HG02970 (cell line): ENCODE data around the gene ANO2.

ENCODE experiments used
- ATAC-seq: cut with Tn5 transposase; IDR thresholded peaks from one replicate; pipeline ENCODE4 v1.9.1; 2021; ENCODE audit warnings: mild to moderate bottlenecking, moderate library complexity, moderate number of reproducible peaks; ENCODE audit not compliant: unreplicated experiment, low FRiP score

The ANO2 gene

DNA sequence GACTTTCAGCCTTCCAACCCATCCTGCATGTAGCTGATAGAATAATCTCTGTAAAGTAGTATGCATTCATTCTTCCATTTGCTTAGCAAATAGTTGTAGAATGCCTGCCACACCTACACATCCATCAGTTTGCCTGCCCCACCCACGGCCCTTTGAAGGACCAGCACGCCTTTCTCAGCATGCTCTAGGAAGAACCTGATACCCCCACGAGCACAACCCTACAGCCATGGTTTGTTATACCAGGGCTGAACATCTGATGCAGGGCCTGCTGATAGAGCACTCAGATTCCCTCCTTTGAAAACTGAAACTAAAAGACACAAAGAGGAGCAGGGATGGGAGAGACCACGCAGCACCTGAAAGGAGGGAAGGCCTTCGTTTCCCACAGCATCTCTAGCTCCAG is 205.1 kb downstream of the ANO2 start:
- ATAC-seq, result no peak

DNA sequence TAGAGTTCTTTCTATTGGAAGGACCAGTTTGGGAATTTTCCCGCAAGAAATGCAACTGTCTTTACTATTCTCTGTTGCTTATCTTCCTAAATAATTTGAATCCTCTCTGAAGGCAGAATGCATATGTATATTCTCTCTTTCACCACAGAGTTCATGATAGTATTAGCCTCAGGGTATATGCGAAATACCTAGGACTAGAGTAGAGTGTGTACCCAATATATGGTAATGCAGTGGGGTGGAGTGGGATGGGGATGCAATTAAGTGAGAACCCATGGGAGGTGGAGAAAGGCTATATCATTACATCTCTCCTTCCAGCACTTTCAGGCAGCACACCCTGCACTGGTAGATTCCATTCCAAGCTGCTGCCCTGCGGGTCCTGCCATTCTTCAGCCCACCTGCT is 207.3 kb downstream of the ANO2 start:
- no peak for ATAC-seq

DNA sequence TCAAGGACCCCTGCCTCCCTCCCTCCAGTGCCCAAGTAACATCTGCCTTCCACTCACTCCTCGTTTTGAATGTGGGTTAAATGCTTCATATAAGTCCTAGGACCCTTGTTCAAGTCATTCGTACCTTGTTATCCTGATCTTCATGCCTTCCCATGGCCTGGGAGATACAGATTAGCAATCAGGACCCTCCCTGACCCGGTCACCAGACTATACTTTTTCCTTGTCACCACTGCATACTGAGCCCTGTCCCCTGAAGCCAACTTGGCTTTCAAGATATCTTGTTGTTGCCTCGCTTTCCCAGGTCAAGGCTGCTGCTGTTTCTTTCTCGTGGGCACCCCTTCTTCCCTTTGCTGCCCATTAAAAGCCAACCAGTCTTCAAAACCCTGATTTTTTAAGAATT is 208.5 kb downstream of the ANO2 start:
- no peak for ATAC-seq

DNA sequence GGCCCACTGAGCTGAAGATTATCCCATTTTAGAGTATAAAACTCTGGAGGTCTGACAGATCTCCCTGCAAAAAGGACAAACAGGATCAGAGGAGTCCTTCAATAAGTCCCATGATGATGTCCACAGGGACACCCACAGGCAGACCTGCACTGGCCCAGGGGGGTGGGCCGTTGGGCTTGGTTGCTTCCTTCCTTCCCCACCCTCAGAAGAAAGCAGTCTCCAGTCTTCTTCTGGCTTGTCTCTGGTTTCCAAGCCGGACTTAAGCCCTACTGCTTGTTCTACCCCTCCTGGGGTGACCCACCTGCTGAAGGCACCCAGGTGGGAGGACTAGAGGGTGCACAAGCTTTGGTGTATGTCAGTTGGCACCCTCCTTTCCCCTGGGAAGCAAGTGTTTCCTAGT is 209.0 kb downstream of the ANO2 start:
- no peak for ATAC-seq

DNA sequence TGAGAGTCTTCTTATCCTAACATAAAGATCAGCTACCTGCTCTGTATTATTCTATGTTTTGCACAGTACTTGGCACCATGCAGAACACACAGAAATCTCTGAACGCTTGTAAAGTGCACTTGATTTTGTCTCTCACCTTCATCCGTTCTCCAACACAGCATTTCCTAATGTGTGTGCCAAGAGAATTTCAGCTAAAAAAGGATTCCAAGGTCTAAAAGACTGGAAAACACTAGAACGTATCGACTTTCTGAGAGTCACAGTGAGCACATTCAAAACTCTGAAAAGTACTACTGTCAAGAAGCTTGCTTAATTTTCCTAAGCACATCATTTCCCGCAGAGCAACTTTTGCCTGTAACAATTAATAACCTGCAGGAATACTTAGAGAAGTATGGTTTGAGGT is 211.1 kb downstream of the ANO2 start:
- ATAC-seq, result no peak

DNA sequence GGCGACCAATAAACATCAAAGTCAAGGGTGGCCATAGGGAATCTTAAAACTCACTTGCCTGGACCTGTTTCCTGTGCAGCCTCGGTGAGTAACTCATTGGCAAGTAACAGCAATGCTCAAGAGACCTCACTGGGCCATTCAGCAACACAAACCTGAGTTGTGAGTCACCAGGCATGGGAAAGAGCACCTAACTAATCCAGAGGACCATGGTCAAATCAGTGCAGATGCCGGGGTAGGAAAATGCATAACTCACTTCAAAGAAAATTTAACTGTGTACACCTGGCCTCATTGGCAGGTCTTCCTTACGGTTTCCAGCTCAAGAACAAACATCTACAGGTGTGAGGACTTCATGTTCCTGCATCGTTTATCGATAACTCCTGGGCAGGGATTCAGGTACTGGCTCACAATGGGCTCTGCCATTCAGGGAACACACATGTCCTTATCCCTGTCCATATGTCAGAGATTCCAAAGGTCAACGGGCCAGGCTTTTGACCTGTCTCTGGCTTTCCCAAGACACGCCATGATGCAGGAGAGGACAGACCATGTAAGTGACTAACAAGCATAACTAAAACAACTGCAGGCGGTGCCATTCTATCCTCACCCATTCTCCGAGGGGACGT is 211.8 kb downstream of the ANO2 start:
- no peak for ATAC-seq

DNA sequence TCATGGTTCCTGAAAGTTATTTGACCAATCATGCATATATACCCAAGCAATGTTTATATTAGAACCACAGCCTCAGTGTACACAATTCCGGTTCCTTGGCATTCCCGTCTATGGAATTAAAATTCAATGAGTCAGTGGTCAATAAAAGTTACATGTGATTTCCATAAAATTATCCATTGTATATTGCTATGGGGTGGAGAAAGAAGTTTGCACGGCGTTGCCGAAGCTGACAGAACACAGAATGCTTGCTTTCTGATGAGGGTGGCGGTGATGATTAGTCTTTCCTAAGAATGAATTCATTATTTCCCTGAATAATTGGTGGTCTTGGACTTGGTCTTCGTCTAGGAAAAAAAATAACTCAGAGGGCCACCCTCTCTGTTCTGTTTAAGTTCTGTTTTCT is 214.1 kb downstream of the ANO2 start:
- no peak for ATAC-seq

DNA sequence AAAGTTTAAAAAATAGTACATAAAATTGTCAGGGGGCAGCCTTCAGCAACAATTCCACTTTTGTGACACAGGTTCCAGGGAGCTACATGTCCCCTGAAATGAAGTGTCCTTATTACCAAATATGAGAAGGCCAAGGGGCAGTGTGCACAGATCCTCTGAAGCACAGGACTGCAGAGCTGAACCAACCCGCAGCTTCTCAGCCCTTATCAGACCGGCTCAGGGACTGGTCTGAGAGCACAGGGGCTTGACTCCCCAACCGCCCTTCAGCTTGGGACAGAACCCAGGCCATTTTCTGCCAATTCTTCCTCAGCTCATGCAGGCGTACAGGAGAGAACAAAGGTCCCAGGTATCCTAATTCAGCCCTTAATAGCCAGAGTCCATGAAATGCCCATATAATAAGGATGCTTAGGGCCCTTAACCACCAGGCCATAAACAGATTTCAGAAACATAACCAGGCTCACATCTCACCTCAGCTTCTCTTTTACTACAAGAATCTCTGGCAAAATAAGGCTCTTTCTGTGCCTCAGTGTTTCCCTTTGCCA is 221.3 kb downstream of the ANO2 start:
- no peak for ATAC-seq

DNA sequence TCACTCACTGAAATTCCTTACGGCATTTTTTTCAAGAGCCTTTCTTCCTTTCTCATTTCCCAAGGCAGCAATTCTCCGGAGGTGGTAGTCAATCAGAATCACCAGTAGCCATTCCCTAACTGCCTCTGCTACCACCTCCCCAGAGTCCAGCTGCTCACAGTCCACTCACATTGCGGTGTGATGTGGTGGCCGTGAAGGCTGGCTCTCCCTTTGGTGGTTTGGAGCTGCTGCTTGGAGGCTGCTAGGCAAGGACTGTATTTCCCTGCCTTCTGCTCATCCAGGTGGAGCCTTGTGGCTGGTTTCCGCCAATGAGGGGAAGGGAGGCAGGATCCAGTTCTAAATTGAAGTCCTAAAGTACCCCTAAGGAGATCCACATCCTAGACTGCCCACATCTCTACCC is 222.0 kb downstream of the ANO2 start:
- no peak for ATAC-seq

DNA sequence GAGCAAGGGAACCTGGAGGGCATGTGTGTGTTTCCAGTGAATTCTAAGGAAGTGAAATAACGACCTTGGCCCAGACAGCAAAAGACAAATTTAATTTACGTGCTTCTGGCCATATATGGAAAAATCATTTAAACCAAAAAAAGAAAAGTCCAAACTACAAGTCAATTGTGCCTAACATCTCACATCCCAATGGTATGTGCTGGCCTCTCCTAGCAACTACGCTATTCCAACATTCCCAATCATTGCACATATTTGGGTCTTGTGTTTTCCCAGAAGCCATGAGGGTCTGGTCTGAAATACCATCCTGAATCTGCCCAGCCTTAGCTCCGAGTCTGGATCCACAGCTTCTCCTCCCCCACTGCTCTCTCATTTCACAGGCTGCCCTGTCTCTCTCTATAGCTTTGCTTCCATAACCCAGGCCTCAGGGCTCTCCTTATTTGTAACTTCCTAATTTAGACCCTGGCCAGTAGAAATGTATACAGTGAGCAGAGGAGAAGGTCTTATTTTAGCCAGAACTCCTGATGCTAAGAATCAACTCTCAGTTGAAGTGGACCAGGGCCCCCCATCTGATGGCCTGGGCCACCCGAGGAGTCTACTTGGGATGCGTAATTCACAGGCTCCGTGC is 224.6 kb downstream of the ANO2 start:
- ATAC-seq, result no peak

DNA sequence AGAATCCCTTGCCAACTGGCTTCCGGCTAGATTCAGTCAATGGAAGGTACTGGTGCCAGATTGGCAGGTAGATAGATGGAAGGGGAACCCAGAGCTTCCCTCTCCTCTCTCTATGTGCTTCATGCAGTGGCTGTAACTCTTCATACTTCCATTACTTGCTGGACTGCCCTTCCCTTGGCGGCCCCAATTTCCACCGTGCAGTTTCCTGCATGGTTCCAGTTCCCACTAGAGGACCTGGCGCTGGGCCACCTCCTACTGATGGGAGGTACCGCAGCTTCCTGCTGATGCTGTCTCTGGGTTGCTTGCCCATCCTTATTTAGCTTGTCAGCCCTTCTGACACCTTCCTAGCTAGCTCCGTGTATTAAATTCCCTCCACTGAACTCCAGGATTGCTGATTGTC is 226.4 kb downstream of the ANO2 start:
- no peak for ATAC-seq

DNA sequence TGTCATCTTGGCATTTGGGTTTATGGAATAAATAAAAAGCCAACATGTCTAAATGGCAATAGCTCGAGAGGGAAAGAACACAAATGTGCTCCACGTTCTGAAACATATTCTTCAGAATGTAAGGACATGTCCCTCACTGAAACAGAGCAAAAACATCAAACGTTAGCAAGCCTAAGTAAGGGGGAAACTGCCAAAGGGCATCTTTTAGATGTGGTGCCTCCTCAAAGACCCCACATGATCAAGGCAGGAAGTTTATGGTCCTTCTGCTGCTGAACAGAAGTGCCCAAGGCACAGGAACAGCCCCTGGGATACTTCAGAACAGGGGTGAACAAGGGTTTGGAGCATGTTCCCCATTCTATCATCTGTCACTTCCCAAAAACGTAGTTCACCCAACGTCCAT is 227.0 kb downstream of the ANO2 start:
- ATAC-seq, result no peak

DNA sequence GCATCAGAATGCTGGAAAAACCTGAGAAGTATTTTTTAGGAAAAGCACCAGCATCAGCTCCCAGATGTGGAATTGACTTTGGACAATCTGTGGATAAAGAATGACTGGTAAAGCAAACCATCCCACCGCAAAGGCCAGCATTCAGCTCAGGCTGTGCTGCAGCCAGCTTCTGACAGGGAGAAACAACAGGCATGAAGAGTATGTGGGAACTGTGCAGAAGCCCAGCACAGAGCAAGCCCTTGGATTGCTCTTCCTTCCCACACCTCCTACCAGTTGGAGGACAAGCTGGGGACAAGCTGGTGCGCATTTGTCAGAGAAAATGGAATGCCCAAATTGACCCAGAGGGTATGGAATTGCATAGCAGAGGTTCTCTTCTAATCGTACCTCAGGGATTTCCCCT is 228.1 kb downstream of the ANO2 start:
- ATAC-seq, result no peak

DNA sequence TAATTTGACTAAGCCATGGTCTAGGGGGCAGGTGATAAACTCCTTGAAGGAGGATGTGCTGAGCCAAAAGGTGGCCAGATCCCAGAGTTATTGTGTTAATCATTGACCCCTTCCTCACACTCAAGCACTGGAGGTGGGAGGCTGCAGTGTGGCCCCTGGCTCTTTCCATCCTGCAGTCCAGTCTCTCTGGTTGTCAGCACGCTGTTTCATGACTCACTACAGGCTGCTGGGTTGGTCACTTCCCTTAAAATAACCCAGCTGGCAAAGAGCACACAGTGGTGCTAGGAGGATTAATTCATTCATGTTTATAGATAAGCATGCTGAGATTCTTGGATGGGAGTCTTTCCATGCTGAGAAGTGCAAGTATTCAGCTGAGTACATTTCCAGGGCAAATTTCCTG is 228.9 kb downstream of the ANO2 start:
- no peak for ATAC-seq

DNA sequence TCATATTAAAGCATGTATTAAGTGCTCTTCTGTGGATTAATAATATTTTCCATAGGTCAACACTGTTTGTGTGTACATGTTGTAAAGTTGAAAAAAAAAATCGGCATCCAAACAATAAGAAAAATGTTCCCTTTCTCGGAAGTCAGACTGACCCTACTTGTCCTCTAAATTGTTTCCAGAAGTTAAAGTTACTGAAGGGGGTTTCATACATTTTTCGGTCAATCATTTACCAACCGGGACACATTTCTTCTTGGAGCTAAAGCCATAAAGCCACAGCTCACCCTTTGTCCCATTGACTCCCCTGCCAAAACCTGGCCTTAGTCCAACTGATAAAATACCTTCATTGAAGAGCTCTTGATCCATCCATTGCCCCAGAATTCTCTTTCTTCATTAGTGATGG is 230.0 kb downstream of the ANO2 start:
- ATAC-seq, result no peak

DNA sequence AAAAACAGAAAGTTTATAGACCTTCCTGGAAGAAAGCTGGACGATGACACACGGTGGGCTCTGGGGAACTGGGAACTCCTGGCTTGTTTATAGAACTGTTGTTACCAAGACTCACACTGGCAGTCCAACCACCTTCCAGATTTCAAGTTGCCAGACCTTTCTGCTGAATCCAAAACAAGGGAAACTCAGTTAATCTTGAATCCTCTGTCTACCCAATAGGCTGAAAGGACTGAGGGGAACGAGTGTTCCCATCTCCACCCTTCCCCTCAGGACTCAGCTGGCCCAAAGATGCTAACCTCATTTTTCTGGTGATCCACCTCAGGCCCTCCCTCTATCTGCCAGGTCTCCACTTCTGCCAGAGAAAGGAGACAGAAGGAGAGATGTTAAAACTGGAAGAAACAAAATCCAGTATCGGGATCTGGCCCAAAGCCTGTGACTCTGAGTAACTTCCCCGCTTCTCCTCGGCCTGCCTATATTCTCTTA is 231.4 kb downstream of the ANO2 start:
- no peak for ATAC-seq

DNA sequence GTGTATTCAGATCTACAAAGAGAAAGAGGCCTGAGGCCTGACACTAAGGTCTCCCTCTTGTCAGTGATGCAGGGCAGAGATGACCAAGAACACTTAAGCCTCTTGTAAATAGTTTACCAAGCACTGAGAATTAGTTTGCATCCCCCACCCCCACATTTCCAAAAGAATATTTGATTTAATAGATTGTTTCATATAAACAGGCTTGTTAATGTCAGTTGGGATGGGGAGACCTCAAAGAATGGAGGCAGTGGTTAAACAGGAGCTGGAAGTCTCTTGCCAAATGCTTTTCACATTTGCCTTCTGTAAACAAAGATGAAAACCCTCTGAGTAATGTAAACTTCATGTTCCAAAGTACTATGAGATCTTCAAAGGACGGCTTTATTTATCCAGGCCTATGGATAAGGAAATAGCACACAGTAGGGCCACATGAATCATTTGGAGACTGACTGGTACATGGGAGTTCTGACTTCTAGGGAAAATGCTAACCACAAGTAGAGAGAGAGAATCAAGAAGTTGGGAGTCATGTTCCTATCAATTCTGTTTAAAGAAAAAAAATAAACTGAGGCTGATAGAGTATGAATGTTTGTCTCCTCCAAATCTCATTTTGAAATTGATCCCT is 234.7 kb downstream of the ANO2 start:
- no peak for ATAC-seq

DNA sequence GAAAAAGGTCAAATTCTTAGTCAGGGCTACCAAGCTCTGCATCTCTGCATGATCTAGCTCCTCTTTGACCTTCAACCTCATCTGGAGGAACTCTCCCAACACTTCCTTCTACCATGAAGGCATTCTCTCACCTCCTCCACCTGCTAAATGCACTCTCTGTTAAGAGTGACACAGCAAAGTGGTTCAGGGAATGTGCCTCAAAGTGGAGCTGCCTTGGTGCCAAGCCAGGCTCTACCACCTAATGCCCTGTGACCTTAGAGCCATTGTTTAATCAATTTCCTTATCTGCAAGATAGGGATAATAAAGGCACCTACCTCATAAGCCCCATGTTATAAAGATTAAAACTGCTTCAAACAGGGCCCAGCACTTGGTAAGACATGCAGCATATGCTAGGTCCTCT is 236.7 kb downstream of the ANO2 start:
- ATAC-seq, result no peak

DNA sequence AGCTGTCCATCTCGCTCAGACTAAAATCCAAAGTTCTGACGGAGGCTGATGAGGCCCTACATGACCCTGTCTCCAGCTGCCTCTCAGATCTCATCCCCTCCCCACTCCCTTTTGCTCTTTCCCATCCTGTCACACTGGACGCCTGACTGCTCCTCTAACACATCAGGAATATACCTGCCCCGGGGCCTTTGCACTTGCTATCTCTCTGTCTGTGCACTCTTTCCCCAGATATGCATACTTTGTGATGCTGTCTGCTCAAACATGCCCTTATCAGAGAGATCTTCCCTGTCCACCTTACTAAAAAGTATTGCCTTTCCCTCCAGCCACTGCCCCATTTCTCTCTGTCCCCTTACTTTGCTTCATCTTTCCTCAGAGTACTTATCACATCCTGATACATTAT is 238.8 kb downstream of the ANO2 start:
- no peak for ATAC-seq

DNA sequence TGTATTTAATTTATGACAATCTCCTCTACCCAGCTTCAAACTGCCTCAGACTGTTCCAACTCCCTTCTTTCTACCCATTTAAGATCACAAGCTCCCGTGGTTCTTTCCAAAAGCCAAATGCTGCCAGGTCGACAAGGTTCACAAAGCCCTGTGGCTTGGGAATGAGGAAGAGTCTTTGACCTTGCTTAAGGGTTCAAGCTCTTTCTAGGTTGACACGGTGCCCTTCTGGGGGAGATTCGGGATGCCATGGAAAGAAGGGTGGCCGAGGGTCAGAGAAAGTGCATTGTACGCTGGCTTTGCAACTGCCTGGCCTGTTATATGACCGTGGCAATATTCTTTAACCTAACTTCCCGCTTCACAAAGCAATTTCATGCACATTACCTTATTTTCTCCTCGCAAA is 239.3 kb downstream of the ANO2 start:
- ATAC-seq, result no peak

DNA sequence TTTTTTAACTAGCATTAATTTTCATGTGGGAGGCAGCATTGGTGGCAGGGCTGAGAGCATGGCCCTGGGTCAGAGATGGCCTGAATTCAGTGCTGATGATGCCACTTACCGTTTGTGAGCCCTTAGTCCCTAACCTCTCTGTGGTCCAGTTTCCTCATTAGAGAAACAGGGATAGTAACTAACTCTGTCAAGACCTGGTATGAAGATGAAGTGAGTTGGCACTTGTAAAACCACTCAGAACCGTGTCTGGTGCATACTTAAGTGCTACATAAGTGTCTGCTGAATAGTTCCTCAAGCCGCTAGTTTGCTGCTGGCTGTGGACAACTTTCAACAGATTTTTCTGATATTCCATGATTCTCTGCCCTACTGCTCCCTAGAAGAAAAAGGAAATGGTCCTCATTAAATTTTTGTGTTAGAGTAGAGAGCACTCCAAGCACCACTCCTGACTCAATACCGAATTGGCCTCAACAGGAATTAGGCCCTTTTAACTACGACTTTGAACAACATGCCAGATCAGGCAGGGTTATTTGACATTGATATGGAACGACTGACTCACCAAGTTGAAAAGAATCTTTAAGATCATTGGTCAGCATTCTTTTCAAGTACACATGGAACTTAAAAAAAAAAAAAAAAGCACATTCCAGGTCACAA is 250.2 kb downstream of the ANO2 start:
- no peak for ATAC-seq
